ENCODE data around the gene EML2. TPM values are rescaled to one million over a fixed set of nuclear protein-coding genes. Genes with fewer than 3 reads are reported as not detected.

EML2 gene
- polyA plus RNA-seq, 1 experiment, result 10.8 TPM

GRCh38 chr19:45600340-45600885 lies 38.8 kb downstream of the EML2 start:
- ChIA-PET CTCF (interaction anchor here (0.9 to 1.4 kb wide), 2 partner anchors 42 kb away, joined by 3 read pairs; no protein-coding TSS in a partner anchor), POLR2A (no interaction called here)
- TF ChIP-seq CTCF (IDR thresholded peaks at IDR 0.05; ENCODE audit: low read depth, low read length), result no peak
- Histone ChIP-seq H3K27ac (ENCODE audit: low read depth, low read length) (no peak overlapping the region), H3K9me3 (ENCODE audit: control insufficient read depth, insufficient read depth, low read length) (no peaks in the 10 kb centered on the region; the same call in 1 of the 2 replicates), H3K27me3 (ENCODE audit: control insufficient read depth, insufficient read depth, low read length) (peaks cover 46% of the 10 kb centered on the region), H3K4me3 (ENCODE audit: low read depth, low read length) (no peak overlapping the region)
- no peak for DNase-seq (ENCODE audit: low read depth, low spot score)

- CTCF ChIA-PET, result interaction anchor here (1.4 kb wide), 1 partner anchor 159 kb away, joined by 4 read pairs; no protein-coding TSS in a partner anchor
- Histone ChIP-seq H3K9me3 (ENCODE audit: control insufficient read depth, insufficient read depth, low read length) (no peaks in the 10 kb centered on the region; the same call in 1 of the 2 replicates), H3K27ac (ENCODE audit: low read depth, low read length) (no peak overlapping the region), H3K27me3 (ENCODE audit: control insufficient read depth, insufficient read depth, low read length) (peaks cover 46% of the 10 kb centered on the region), H3K4me3 (ENCODE audit: low read depth, low read length) (no peak overlapping the region)
- no peak for DNase-seq (ENCODE audit: low read depth, low spot score)
- POLR2A ChIA-PET, result no interaction called here
- no peak for TF ChIP-seq CTCF (IDR thresholded peaks at IDR 0.05; ENCODE audit: low read depth, low read length)
These were observed 39.9 kb downstream of the EML2 start for GRCh38 chr19:45599286-45599685.

- H3K27me3 ChIP-seq (ENCODE audit: control insufficient read depth, insufficient read depth, low read length), result peaks cover 46% of the 10 kb centered on the region
- DNase-seq (ENCODE audit: low read depth, low spot score), result no peak
- ChIA-PET POLR2A (interaction anchor here (0.6 kb wide), 1 partner anchor 280 kb away, joined by 4 read pairs; no protein-coding TSS in a partner anchor), CTCF (interaction anchor here (1.4 kb wide), 1 partner anchor 159 kb away, joined by 4 read pairs; no protein-coding TSS in a partner anchor)
- no peak overlapping the region for H3K27ac ChIP-seq (ENCODE audit: low read depth, low read length)
- H3K9me3 ChIP-seq (ENCODE audit: control insufficient read depth, insufficient read depth, low read length), result no peaks in the 10 kb centered on the region; the same call in 1 of the 2 replicates
- TF ChIP-seq CTCF (IDR thresholded peaks at IDR 0.05; ENCODE audit: low read depth, low read length), result no peak
- peak overlapping the region; percentile 1; the same call in 1 of the 2 replicates for H3K4me3 ChIP-seq (ENCODE audit: low read depth, low read length)
These were observed 40.8 kb downstream of the EML2 start for GRCh38 chr19:45598267-45599001.

- Histone ChIP-seq H3K27me3 (ENCODE audit: control insufficient read depth, insufficient read depth, low read length) (peaks cover 44% of the 10 kb centered on the region), H3K27ac (ENCODE audit: low read depth, low read length) (no peak overlapping the region), H3K4me3 (ENCODE audit: low read depth, low read length) (no peak overlapping the region), H3K9me3 (ENCODE audit: control insufficient read depth, insufficient read depth, low read length) (no peaks in the 10 kb centered on the region; the same call in 1 of the 2 replicates)
- DNase-seq (ENCODE audit: low read depth, low spot score), result no peak
- ChIA-PET POLR2A (no interaction called here), CTCF (no interaction called here)
- no peak for TF ChIP-seq CTCF (IDR thresholded peaks at IDR 0.05; ENCODE audit: low read depth, low read length)
These were observed 41.6 kb downstream of the EML2 start for GRCh38 chr19:45597425-45598111.
